Measurements from ENCODE around the gene FAM181A.

The FAM181A gene

GRCh38 chr14:93974299-93974698 is 47.2 kb downstream of the FAM181A start:
- Histone ChIP-seq H3K27ac (no peak overlapping the region), H3K4me3 (no peak overlapping the region)

- Histone ChIP-seq H3K27ac (peak overlapping the region in 1 of 21 experiments; percentile 78), H3K4me3 (peak overlapping the region in 1 of 7 experiments; percentile 5)
These were observed 47.7 kb downstream of the FAM181A start for GRCh38 chr14:93974833-93975232.

GRCh38 chr14:93975791-93976476 is 48.8 kb downstream of the FAM181A start:
- no peak overlapping the region for H3K4me3 ChIP-seq
- H3K27ac ChIP-seq: peak overlapping the region in 4 of 21 experiments; percentile 1 to 78 (median 24)

- peak within 1 kb of the TSS in 5 of 21 experiments; percentile 1 to 78 (median 12) for H3K27ac ChIP-seq
- H3K4me3 ChIP-seq: no peak within 1 kb of the TSS
These were observed 49.4 kb downstream of the FAM181A start, which contains the start of gene ASB2 for GRCh38 chr14:93976477-93977057. ASB2 (minus strand) TSS chr14:93976570; CDS start chr14:93964539, 12,031 bp downstream.

GRCh38 chr14:93977171-93977570 is 50.0 kb downstream of the FAM181A start:
- Histone ChIP-seq H3K4me3 (no peak overlapping the region), H3K27ac (peak overlapping the region in 1 of 21 experiments; percentile 78)

GRCh38 chr14:93977790-93978581 is 50.8 kb downstream of the FAM181A start:
- Histone ChIP-seq H3K27ac (peak overlapping the region in 2 of 21 experiments; percentile 29 to 78), H3K4me3 (no peak overlapping the region)

- Histone ChIP-seq H3K4me3 (no peak overlapping the region), H3K27ac (peak overlapping the region in 3 of 21 experiments; percentile 14 to 65 (median 24))
These were observed 51.6 kb downstream of the FAM181A start for GRCh38 chr14:93978735-93979134.

Data from skin epidermis (tissue), 12 donors.